Activated CD8-positive, alpha-beta memory T cell treated with anti-CD3 and anti-CD28 coated beads for 48 hours (primary cell): ENCODE data around the gene TMEM88.
"Not testable (repeated sequence)": the region's sequence is repeated elsewhere in the genome, so short reads cannot be mapped to it uniquely, and the experiment has no call there.

Experiments used
- DNase-seq, 3 experiments: peaks; one replicate each; pipeline ENCODE4 v3.0.0-alpha.2; 2020; ENCODE audit warnings: low read depth in 2 of 3, low spot score in 2 of 3

The TMEM88 gene

GRCh38 chr17:7854851-7855659 lies at the start of gene TMEM88:
Gene TMEM88, plus strand, starts transcription at chr17:7855066. Its CDS starts 9 bp downstream, at chr17:7855075.
- no peak for DNase-seq

GRCh38 chr17:7806587-7806986 lies 48.3 kb upstream of the TMEM88 start:
- no peak for DNase-seq

GRCh38 chr17:7807206-7807605 lies 47.7 kb upstream of the TMEM88 start:
- DNase-seq = no peak

- DNase-seq = no peak
These were observed 45.6 kb upstream of the TMEM88 start for GRCh38 chr17:7809086-7809790.

GRCh38 chr17:7809791-7810343 lies 45.0 kb upstream of the TMEM88 start:
- DNase-seq = not testable (repeated sequence)

- no peak for DNase-seq
These were observed 43.6 kb upstream of the TMEM88 start for GRCh38 chr17:7811251-7811650.

- DNase-seq = no peak
These were observed 39.9 kb upstream of the TMEM88 start for GRCh38 chr17:7814969-7815368.

GRCh38 chr17:7816926-7817642 lies 37.8 kb upstream of the TMEM88 start:
- no peak for DNase-seq

GRCh38 chr17:7817643-7817964 lies 37.3 kb upstream of the TMEM88 start:
- DNase-seq = no peak

GRCh38 chr17:7818026-7818425 lies 36.8 kb upstream of the TMEM88 start:
- no peak for DNase-seq

- DNase-seq = no peak
These were observed 35.9 kb upstream of the TMEM88 start for GRCh38 chr17:7818746-7819645.

GRCh38 chr17:7820231-7820630 lies 34.6 kb upstream of the TMEM88 start:
- DNase-seq = no peak

- DNase-seq = no peak
These were observed 32.7 kb upstream of the TMEM88 start for GRCh38 chr17:7822126-7822525.

- no peak for DNase-seq
These were observed 31.3 kb upstream of the TMEM88 start for GRCh38 chr17:7823581-7824001.

GRCh38 chr17:7824021-7824924 lies 30.6 kb upstream of the TMEM88 start:
- DNase-seq = no peak

GRCh38 chr17:7825206-7825990 lies 29.5 kb upstream of the TMEM88 start:
- no peak for DNase-seq

GRCh38 chr17:7830616-7831015 lies 24.2 kb upstream of the TMEM88 start:
- no peak for DNase-seq

- no peak for DNase-seq
These were observed 23.6 kb upstream of the TMEM88 start for GRCh38 chr17:7831233-7831632.

- no peak for DNase-seq
These were observed 22.4 kb upstream of the TMEM88 start for GRCh38 chr17:7832431-7832830.
